ENCODE results near the gene MYH4. TPM values are rescaled to one million over a fixed set of nuclear protein-coding genes. Genes with fewer than 3 reads are reported as not detected.

Gene MYH4
- total and polyA plus RNA-seq, 2 of the 13 experiments (the other 11 are each of a cell fraction or from before 2014, with no cell fraction given): 0.01 to 0.02 TPM

DNA sequence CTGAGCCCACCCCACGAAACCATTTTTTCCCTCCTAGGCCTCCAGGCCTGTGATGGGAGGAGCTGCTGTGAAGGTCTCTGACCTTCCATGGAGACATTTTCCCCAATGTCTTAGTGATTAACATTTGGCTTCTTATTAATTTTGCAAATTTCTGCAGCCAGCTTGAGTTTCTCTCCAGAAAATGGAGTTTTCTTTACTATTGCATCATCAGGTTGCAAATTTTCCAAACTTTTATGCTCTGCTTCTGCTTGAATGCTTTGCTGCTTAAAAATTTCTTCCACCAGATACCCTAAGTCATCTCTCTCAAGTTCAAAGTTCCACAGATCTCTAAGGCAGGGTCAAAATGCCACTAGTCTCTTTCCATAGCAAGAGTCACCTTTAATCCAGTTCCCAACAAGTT is 12.9 kb upstream of the MYH4 start:
- Histone ChIP-seq H3K4me2 (ENCODE audit: low read depth, low read length) (no peak overlapping the region), H4K20me1 (ENCODE audit: insufficient read depth, low read length) (no peaks in the 10 kb centered on the region), H3K9me3 (ENCODE audit: low read length) (peaks cover 33% of the 10 kb centered on the region), H3K27ac (ENCODE audit: extremely low read length, insufficient read depth, low read length) (no peak overlapping the region), H3K27me3 (ENCODE audit: control insufficient read depth in 1 of 2, insufficient read depth in 2 of 2, low read length in 2 of 2) (no peaks in the 10 kb centered on the region), H3K4me1 (ENCODE audit: insufficient read depth, low read length) (no peaks in the 10 kb centered on the region), H3K36me3 (replicated peaks in 1 of 2; ENCODE audit: control insufficient read depth in 1 of 2, insufficient read depth in 2 of 2, low read length in 2 of 2) (no peaks in the 10 kb centered on the region), H3K9ac (ENCODE audit: insufficient read depth, low read depth, low read length) (no peak overlapping the region), H3K79me2 (ENCODE audit: insufficient read depth, low read length) (no peaks in the 10 kb centered on the region), H3K4me3 (replicated peaks in 1 of 3; ENCODE audit: insufficient read depth in 1 of 3, low read depth in 2 of 3, low read length in 3 of 3) (no peak overlapping the region), H2AFZ (ENCODE audit: low read length) (no peak overlapping the region)
- FAIRE-seq (no peak), DNase-seq (ENCODE audit: low spot score) (no peak), ATAC-seq (no peak)
- no peak for TF ChIP-seq IKZF1 (IDR thresholded peaks at IDR 0.05)
- TF ChIP-seq CEBPB (IDR thresholded peaks at IDR 0.05; ENCODE audit: borderline replicate concordance, low read depth, low read length): peak; percentile 27; the same call in 1 of the 2 replicates
- peak; percentile 66 for TF ChIP-seq ATF7 (IDR thresholded peaks at IDR 0.05)
- TF ChIP-seq ATF7 (CRISPR knock-in tag; IDR thresholded peaks at IDR 0.05): no peak
- ChIA-PET POLR2A (no interaction called here), CTCF (ENCODE audit: low intra/inter-chr PET ratio, low total read pairs) (no interaction called here)
- intact Hi-C loops (cut with micrococcal nuclease; ENCODE audit: unreplicated experiment): no loop called here
- in situ Hi-C loops (cut with HindIII; ENCODE audit: extremely low pct_ligation_motif_present, low pct_unique_long_range_greater_than_20kb): no loop called here
- WGBS (ENCODE audit: low lambda C conversion rate): 0% methylated on average over 1 of the region's 1 CpG
- no TSS peak for BruUV-seq (replicated peaks)

DNA sequence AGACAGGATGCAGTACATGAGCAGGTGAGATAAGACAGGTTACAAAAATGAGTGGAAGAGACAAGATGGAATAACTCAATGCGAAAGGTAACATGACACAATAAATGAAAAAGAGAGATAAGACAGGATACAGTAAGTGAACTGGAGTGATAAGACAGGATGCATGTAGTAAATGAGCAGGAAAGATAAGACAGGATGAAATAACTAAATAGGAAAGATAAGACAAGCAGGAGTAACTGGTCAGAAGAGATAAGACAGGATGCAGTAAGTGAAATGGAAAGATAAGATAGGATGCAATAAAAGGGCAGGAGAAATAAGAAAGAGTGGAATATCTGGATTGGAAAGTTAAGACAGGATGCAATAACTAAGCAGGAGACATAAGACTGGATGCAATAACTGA is 8.3 kb upstream of the MYH4 start:
- in situ Hi-C loops (cut with HindIII; ENCODE audit: extremely low pct_ligation_motif_present, low pct_unique_long_range_greater_than_20kb) (no loop called here), intact Hi-C loops (cut with micrococcal nuclease; ENCODE audit: unreplicated experiment) (no loop called here)
- Histone ChIP-seq H4K20me1 (ENCODE audit: insufficient read depth, low read length) (no peaks in the 10 kb centered on the region), H3K36me3 (replicated peaks in 1 of 2; ENCODE audit: control insufficient read depth in 1 of 2, insufficient read depth in 2 of 2, low read length in 2 of 2) (no peaks in the 10 kb centered on the region), H3K9me3 (ENCODE audit: low read length) (peaks cover 15% of the 10 kb centered on the region), H3K9ac (ENCODE audit: insufficient read depth, low read depth, low read length) (no peak overlapping the region), H3K4me1 (ENCODE audit: insufficient read depth, low read length) (no peaks in the 10 kb centered on the region), H3K4me2 (ENCODE audit: low read depth, low read length) (no peak overlapping the region), H3K27ac (ENCODE audit: extremely low read length, insufficient read depth, low read length) (no peak overlapping the region), H2AFZ (ENCODE audit: low read length) (no peak overlapping the region), H3K4me3 (replicated peaks in 1 of 3; ENCODE audit: insufficient read depth in 1 of 3, low read depth in 2 of 3, low read length in 3 of 3) (no peak overlapping the region), H3K79me2 (ENCODE audit: insufficient read depth, low read length) (no peaks in the 10 kb centered on the region), H3K27me3 (ENCODE audit: control insufficient read depth in 1 of 2, insufficient read depth in 2 of 2, low read length in 2 of 2) (no peaks in the 10 kb centered on the region)
- ChIA-PET CTCF (ENCODE audit: low intra/inter-chr PET ratio, low total read pairs) (no interaction called here), POLR2A (no interaction called here)
- DNase-seq (ENCODE audit: low spot score) (no peak), FAIRE-seq (no peak), ATAC-seq (no peak)
- WGBS (ENCODE audit: low lambda C conversion rate): 8% methylated on average over 1 of the region's 1 CpG
- TF ChIP-seq ZNF24 (IDR thresholded peaks at IDR 0.05) (no peak), SIN3A (IDR thresholded peaks at IDR 0.05; ENCODE audit: borderline replicate concordance, low read depth, low read length) (no peak)
- no TSS peak for BruUV-seq (replicated peaks)
